HEK293 (cell line): Measurements from ENCODE around the gene CCDC40.
A peak's percentile ranks its signal among the peaks of the same experiment; 100 is the strongest.

ENCODE experiments used
- CTCF ChIA-PET: fragments of 350-600 bp; formaldehyde crosslinking; extraction: SDS; loops from one replicate; lab custom pipeline; 2021; ENCODE audit warnings: antibody characterized with exemption; lab: Yijun Ruan, JAX
- POLR2A ChIA-PET: fragments of 300-600 bp; formaldehyde crosslinking; extraction: SDS; loops from one replicate; lab custom pipeline; 2020; ENCODE audit warnings: antibody characterized with exemption, inconsistent platforms; lab: Yijun Ruan, JAX
- H3K27ac ChIP-seq: fragments of 200-500 bp; sonication (Bioruptor generic); 2 replicates; pipeline ENCODE4 v1.5.1; 2014; ENCODE audit warnings: low read depth, low read length, control low read depth, inconsistent platforms; ENCODE audit errors: extremely low read depth
- H3K36me3 ChIP-seq, 2 experiments: fragments of 200-500 bp in 1 of 2; sonication (Bioruptor generic) in 1 of 2; 1 replicate in 1 of 2; 2 replicates in 1 of 2; pipeline ENCODE4 v1.5.1; 2014 to 2017; ENCODE audit warnings: inconsistent platforms in 2 of 2, low read length in 2 of 2; ENCODE audit not compliant: control insufficient read depth in 2 of 2, insufficient read depth in 1 of 2
- H3K4me1 ChIP-seq: fragments of 200-500 bp; sonication (Bioruptor generic); 2 replicates; pipeline ENCODE4 v1.5.1; 2014; ENCODE audit warnings: mild to moderate bottlenecking, low read length, inconsistent platforms; ENCODE audit not compliant: control insufficient read depth, insufficient read depth
- H3K4me3 ChIP-seq: 2 replicates; pipeline ENCODE4 v1.5.1; 2011; ENCODE audit warnings: low read depth, mild to moderate bottlenecking, control low read depth, low read length, moderate library complexity
- H3K9me3 ChIP-seq: fragments of 200-500 bp; sonication (Bioruptor generic); 2 replicates; pipeline ENCODE4 v1.5.1; 2014; ENCODE audit warnings: low read depth, low read length, inconsistent platforms; ENCODE audit not compliant: control insufficient read depth, insufficient read depth
- GLI4 ChIP-seq: fragments of 450-650 bp; formaldehyde crosslinking; IDR thresholded peaks from 2 replicates; pipeline ENCODE4 v1.5.1; 2016; ENCODE audit warnings: missing biosample characterization, missing genetic modification characterization
- GLIS2 ChIP-seq: fragments of 450-650 bp; formaldehyde crosslinking; IDR thresholded peaks from 2 replicates; pipeline ENCODE4 v1.5.1; 2016; ENCODE audit warnings: missing biosample characterization, missing genetic modification characterization
- PRDM1 ChIP-seq: fragments of 450-650 bp; formaldehyde crosslinking; IDR thresholded peaks from 2 replicates; pipeline ENCODE4; 2016; ENCODE audit warnings: missing biosample characterization, missing genetic modification characterization
- ZBTB8A ChIP-seq: fragments of 450-650 bp; formaldehyde crosslinking; IDR thresholded peaks from 2 replicates; pipeline ENCODE4 v1.5.1; 2016; ENCODE audit warnings: missing biosample characterization, missing genetic modification characterization
- ZNF133 ChIP-seq: fragments of 450-650 bp; formaldehyde crosslinking; IDR thresholded peaks from 2 replicates; pipeline ENCODE4 v1.5.1; 2016; ENCODE audit warnings: missing biosample characterization, missing genetic modification characterization
- ZNF23 ChIP-seq: fragments of 450-650 bp; formaldehyde crosslinking; IDR thresholded peaks from 2 replicates; pipeline ENCODE4 v1.5.1; 2016; ENCODE audit warnings: missing biosample characterization, missing genetic modification characterization, borderline replicate concordance
- ZNF239 ChIP-seq: fragments of 450-650 bp; formaldehyde crosslinking; IDR thresholded peaks from 2 replicates; pipeline ENCODE4 v1.5.1; 2016; ENCODE audit warnings: missing biosample characterization, missing genetic modification characterization
- ZNF394 ChIP-seq: fragments of 450-650 bp; formaldehyde crosslinking; IDR thresholded peaks from 2 replicates; pipeline ENCODE4 v1.5.1; 2016; ENCODE audit warnings: missing biosample characterization, missing genetic modification characterization, mild to moderate bottlenecking, moderate library complexity, borderline replicate concordance
- ZNF548 ChIP-seq: fragments of 450-650 bp; formaldehyde crosslinking; IDR thresholded peaks from 2 replicates; pipeline ENCODE4 v1.5.1; 2016; ENCODE audit warnings: missing biosample characterization, missing genetic modification characterization
- ZNF571 ChIP-seq: fragments of 450-650 bp; formaldehyde crosslinking; IDR thresholded peaks from 2 replicates; pipeline ENCODE4 v1.5.0; 2017; ENCODE audit warnings: missing biosample characterization, missing genetic modification characterization
- ZSCAN16 ChIP-seq: fragments of 450-650 bp; formaldehyde crosslinking; IDR thresholded peaks from 2 replicates; pipeline ENCODE4 v1.5.1; 2016; ENCODE audit warnings: missing biosample characterization, missing genetic modification characterization
- TF ChIP-seq, protein P1 (sequence below): fragments of 450-650 bp; formaldehyde crosslinking; IDR thresholded peaks from 2 replicates; pipeline ENCODE4 v1.5.1; 2016; ENCODE audit warnings: missing biosample characterization, missing genetic modification characterization
- TF ChIP-seq, protein P2 (sequence below): fragments of 450-650 bp; formaldehyde crosslinking; IDR thresholded peaks from 2 replicates; pipeline ENCODE4 v1.5.1; 2017; ENCODE audit warnings: missing biosample characterization, missing genetic modification characterization
- TF ChIP-seq, protein P3 (sequence below): fragments of 450-650 bp; formaldehyde crosslinking; IDR thresholded peaks from 2 replicates; pipeline ENCODE4 v1.5.1; 2017; ENCODE audit warnings: missing biosample characterization, missing genetic modification characterization
- TF ChIP-seq, protein P4 (sequence below): fragments of 450-650 bp; formaldehyde crosslinking; IDR thresholded peaks from 2 replicates; pipeline ENCODE4 v1.5.0; 2017; ENCODE audit warnings: missing biosample characterization, missing genetic modification characterization, borderline replicate concordance
- TF ChIP-seq, protein P5 (sequence below): fragments of 450-650 bp; formaldehyde crosslinking; IDR thresholded peaks from 2 replicates; pipeline ENCODE4 v1.5.1; 2017; ENCODE audit warnings: missing biosample characterization, missing genetic modification characterization
- TF ChIP-seq, protein P6 (sequence below): fragments of 450-650 bp; formaldehyde crosslinking; IDR thresholded peaks from 2 replicates; pipeline ENCODE4 v1.5.1; 2017; ENCODE audit warnings: missing biosample characterization, mild to moderate bottlenecking, missing genetic modification characterization, moderate library complexity
- TF ChIP-seq, protein P7 (sequence below): fragments of 450-650 bp; formaldehyde crosslinking; IDR thresholded peaks from 2 replicates; pipeline ENCODE4 v1.5.1; 2016; ENCODE audit warnings: missing biosample characterization, missing genetic modification characterization

Gene CCDC40

DNA sequence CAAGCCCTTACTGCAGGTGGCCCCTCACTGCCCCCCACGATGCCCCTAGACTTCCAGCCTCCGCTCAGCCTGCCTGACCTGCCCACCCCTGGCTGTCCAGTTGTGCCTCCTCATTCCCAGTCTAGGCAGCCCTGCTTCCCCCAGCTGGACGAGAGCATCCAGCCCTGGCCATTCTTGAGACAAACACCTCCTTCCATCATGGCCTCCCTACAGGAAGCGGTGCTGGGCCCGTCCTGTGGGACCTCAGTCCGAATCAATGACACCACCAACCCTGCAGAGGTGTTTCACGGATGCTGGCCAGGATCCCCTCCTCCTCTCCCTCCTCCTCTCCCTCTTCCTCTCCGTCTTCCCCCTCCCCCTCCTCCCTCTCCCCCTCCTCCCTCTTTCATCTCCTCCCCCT, 28.3 kb downstream of the CCDC40 start:
- Histone ChIP-seq H3K27ac (no peak overlapping the region), H3K36me3 (no peaks in the 10 kb centered on the region; a peak in 1 of 3 replicates), H3K4me1 (no peaks in the 10 kb centered on the region; the same call in 1 of the 2 replicates), H3K4me3 (no peak overlapping the region), H3K9me3 (no peaks in the 10 kb centered on the region)
- TF ChIP-seq PRDM1 (tag by site-specific recombination) (no peak), GLIS2 (tag by site-specific recombination) (peak; percentile 48), ZNF239 (tag by site-specific recombination) (no peak)
- TF ChIP-seq, protein P1, sequence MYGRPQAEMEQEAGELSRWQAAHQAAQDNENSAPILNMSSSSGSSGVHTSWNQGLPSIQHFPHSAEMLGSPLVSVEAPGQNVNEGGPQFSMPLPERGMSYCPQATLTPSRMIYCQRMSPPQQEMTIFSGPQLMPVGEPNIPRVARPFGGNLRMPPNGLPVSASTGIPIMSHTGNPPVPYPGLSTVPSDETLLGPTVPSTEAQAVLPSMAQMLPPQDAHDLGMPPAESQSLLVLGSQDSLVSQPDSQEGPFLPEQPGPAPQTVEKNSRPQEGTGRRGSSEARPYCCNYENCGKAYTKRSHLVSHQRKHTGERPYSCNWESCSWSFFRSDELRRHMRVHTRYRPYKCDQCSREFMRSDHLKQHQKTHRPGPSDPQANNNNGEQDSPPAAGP (tag by site-specific recombination) = no peak
- POLR2A ChIA-PET = no interaction called here
- CTCF ChIA-PET = interaction anchor here (0.7 kb wide), 1 partner anchor 12 kb away, joined by 5 read pairs; no protein-coding TSS in a partner anchor

DNA sequence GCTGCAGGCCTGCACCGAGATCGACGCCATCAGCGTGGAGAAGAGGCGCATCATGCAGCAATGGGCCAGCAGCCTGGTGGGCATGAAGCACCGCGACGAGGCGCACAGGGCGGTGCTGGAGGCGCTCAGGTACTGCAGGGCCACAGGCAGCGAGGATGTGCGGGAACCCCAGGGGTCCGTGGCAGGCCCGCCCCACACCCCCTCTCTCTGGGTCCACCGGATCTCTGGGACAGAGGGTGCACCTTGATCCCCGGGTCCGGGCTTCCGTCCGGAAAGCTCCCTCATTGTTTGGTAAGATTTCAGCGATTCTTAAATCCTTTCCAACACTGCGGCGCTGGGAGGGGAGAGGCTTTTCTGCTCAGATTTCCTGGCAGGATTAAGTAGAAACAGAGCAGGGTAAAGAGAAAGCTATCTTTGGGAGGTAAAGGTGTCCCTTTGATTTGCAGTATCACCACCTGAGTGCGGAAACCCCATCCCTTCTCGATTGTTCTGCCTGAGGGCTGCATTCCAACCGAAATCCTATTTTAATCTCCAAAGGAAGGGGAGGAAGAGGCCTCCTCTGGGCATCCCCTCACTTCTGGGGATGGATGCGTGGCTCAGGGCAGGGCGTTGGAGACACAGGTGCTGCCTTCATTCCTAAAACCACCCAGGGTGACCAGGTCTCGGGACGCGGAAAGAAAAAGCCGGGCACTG, 29.2 kb downstream of the CCDC40 start:
- Histone ChIP-seq H3K27ac (no peak overlapping the region), H3K9me3 (no peaks in the 10 kb centered on the region), H3K36me3 (no peaks in the 10 kb centered on the region; a peak in 1 of 3 replicates), H3K4me3 (no peak overlapping the region), H3K4me1 (no peaks in the 10 kb centered on the region; the same call in 1 of the 2 replicates)
- ChIA-PET CTCF (interaction anchor here (1.0 kb wide), 2 partner anchors 17 to 36 kb away, joined by 3 read pairs; partner anchors contain the start of gene GAA), POLR2A (no interaction called here)
- TF ChIP-seq ZNF571 (tag by site-specific recombination) = no peak
- TF ChIP-seq, protein P2, sequence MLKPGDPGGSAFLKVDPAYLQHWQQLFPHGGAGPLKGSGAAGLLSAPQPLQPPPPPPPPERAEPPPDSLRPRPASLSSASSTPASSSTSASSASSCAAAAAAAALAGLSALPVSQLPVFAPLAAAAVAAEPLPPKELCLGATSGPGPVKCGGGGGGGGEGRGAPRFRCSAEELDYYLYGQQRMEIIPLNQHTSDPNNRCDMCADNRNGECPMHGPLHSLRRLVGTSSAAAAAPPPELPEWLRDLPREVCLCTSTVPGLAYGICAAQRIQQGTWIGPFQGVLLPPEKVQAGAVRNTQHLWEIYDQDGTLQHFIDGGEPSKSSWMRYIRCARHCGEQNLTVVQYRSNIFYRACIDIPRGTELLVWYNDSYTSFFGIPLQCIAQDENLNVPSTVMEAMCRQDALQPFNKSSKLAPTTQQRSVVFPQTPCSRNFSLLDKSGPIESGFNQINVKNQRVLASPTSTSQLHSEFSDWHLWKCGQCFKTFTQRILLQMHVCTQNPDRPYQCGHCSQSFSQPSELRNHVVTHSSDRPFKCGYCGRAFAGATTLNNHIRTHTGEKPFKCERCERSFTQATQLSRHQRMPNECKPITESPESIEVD (tag by site-specific recombination) = no peak
- TF ChIP-seq, protein P3, sequence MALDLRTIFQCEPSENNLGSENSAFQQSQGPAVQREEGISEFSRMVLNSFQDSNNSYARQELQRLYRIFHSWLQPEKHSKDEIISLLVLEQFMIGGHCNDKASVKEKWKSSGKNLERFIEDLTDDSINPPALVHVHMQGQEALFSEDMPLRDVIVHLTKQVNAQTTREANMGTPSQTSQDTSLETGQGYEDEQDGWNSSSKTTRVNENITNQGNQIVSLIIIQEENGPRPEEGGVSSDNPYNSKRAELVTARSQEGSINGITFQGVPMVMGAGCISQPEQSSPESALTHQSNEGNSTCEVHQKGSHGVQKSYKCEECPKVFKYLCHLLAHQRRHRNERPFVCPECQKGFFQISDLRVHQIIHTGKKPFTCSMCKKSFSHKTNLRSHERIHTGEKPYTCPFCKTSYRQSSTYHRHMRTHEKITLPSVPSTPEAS (tag by site-specific recombination) = no peak
- TF ChIP-seq ZBTB8A (tag by site-specific recombination) = no peak
- no peak for TF ChIP-seq ZNF394 (tag by site-specific recombination)
- no peak for TF ChIP-seq ZNF133 (tag by site-specific recombination)
- TF ChIP-seq, protein P4, sequence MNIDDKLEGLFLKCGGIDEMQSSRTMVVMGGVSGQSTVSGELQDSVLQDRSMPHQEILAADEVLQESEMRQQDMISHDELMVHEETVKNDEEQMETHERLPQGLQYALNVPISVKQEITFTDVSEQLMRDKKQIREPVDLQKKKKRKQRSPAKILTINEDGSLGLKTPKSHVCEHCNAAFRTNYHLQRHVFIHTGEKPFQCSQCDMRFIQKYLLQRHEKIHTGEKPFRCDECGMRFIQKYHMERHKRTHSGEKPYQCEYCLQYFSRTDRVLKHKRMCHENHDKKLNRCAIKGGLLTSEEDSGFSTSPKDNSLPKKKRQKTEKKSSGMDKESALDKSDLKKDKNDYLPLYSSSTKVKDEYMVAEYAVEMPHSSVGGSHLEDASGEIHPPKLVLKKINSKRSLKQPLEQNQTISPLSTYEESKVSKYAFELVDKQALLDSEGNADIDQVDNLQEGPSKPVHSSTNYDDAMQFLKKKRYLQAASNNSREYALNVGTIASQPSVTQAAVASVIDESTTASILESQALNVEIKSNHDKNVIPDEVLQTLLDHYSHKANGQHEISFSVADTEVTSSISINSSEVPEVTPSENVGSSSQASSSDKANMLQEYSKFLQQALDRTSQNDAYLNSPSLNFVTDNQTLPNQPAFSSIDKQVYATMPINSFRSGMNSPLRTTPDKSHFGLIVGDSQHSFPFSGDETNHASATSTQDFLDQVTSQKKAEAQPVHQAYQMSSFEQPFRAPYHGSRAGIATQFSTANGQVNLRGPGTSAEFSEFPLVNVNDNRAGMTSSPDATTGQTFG (tag by site-specific recombination) = no peak
- TF ChIP-seq GLI4 (tag by site-specific recombination) = no peak

DNA sequence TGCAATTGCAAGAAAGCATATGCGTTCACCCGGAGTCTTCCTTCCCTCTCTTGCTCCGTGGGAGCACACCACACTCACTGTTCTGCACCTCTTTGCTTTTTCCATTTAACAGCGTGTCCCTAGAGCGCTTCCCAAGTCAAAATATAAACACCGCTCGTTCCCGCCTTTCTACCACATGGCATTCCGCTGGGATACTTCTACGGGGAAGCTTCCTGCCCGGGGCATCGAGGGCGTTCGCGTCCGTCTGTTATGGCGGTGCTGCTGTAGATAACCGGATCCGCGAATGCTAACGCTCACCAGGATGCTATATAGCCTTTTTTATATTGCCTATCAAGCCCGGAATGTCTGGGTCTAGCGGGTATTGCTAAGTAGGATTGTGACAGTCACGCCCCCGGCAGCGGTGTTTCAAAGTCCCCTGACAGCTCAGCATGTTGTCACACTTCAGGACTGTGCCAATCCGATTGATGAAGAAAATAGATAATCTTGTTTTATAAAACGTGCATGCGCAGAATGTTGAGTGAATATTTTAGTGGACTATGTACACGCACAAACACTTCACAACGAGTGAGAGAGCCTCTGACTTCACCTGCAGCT, 31.0 kb downstream of the CCDC40 start:
- ChIA-PET POLR2A (no interaction called here), CTCF (no interaction called here)
- no peaks in the 10 kb centered on the region; the same call in 1 of the 2 replicates for H3K4me1 ChIP-seq
- H3K9me3 ChIP-seq = no peaks in the 10 kb centered on the region
- H3K27ac ChIP-seq = no peak overlapping the region
- H3K4me3 ChIP-seq = no peak overlapping the region
- no peaks in the 10 kb centered on the region for H3K36me3 ChIP-seq
- TF ChIP-seq ZSCAN16 (no peak), ZNF23 (tag by site-specific recombination) (no peak), ZNF548 (tag by site-specific recombination) (no peak)
- TF ChIP-seq, protein P5, sequence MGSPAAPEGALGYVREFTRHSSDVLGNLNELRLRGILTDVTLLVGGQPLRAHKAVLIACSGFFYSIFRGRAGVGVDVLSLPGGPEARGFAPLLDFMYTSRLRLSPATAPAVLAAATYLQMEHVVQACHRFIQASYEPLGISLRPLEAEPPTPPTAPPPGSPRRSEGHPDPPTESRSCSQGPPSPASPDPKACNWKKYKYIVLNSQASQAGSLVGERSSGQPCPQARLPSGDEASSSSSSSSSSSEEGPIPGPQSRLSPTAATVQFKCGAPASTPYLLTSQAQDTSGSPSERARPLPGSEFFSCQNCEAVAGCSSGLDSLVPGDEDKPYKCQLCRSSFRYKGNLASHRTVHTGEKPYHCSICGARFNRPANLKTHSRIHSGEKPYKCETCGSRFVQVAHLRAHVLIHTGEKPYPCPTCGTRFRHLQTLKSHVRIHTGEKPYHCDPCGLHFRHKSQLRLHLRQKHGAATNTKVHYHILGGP (tag by site-specific recombination) = no peak
- TF ChIP-seq, protein P6, sequence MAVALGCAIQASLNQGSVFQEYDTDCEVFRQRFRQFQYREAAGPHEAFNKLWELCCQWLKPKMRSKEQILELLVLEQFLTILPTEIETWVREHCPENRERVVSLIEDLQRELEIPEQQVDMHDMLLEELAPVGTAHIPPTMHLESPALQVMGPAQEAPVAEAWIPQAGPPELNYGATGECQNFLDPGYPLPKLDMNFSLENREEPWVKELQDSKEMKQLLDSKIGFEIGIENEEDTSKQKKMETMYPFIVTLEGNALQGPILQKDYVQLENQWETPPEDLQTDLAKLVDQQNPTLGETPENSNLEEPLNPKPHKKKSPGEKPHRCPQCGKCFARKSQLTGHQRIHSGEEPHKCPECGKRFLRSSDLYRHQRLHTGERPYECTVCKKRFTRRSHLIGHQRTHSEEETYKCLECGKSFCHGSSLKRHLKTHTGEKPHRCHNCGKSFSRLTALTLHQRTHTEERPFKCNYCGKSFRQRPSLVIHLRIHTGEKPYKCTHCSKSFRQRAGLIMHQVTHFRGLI = no peak
- TF ChIP-seq, protein P7, sequence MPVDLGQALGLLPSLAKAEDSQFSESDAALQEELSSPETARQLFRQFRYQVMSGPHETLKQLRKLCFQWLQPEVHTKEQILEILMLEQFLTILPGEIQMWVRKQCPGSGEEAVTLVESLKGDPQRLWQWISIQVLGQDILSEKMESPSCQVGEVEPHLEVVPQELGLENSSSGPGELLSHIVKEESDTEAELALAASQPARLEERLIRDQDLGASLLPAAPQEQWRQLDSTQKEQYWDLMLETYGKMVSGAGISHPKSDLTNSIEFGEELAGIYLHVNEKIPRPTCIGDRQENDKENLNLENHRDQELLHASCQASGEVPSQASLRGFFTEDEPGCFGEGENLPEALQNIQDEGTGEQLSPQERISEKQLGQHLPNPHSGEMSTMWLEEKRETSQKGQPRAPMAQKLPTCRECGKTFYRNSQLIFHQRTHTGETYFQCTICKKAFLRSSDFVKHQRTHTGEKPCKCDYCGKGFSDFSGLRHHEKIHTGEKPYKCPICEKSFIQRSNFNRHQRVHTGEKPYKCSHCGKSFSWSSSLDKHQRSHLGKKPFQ = no peak
